Panc1 (cell line): ENCODE data around the gene KCNMA1. TPM values are rescaled to one million over a fixed set of nuclear protein-coding genes. Genes with fewer than 3 reads are reported as not detected.

ENCODE experiments used
- ATAC-seq: fragments of 200-7000 bp; cut with Tn5 transposase; 2 replicates; pipeline ENCODE4 v1.9.1; 2020; ENCODE audit warnings: mild to moderate bottlenecking, moderate library complexity
- BruUV-seq: library from RNA; stranded (reverse); fragments of 400-500 nt; replicated peaks from 2 replicates; lab custom pipeline; 2021; lab: Mats Ljungman, UMichigan
- CTCF ChIA-PET: fragments of 300-600 bp; sonication (Branson Sonifier 250); formaldehyde crosslinking; loops from one replicate; lab custom pipeline; 2022; ENCODE audit warnings: antibody characterized with exemption; lab: Charles Lee
- POLR2A ChIA-PET: fragments of 300-600 bp; sonication (Branson Sonifier 250); formaldehyde crosslinking; loops from one replicate; lab custom pipeline; 2022; ENCODE audit warnings: antibody characterized with exemption; lab: Charles Lee
- DNase-seq: peaks from one replicate; pipeline ENCODE4 v3.0.0-alpha.2; 2010; ENCODE audit warnings: low read depth, low spot score
- H3K27ac ChIP-seq: 2 replicates; pipeline ENCODE4 v1.5.1; 2011; ENCODE audit warnings: mild to moderate bottlenecking, low read length, inconsistent platforms
- H3K27me3 ChIP-seq: fragments of 200-500 bp; sonication (Bioruptor generic); 2 replicates; pipeline ENCODE4 v1.6.0; 2014; ENCODE audit warnings: low read length, inconsistent platforms; ENCODE audit not compliant: control insufficient read depth, insufficient read depth
- H3K36me3 ChIP-seq: fragments of 200-500 bp; sonication (Bioruptor generic); 2 replicates; pipeline ENCODE4 v1.5.1; 2014; ENCODE audit warnings: inconsistent platforms, mild to moderate bottlenecking, low read length, moderate library complexity; ENCODE audit not compliant: control insufficient read depth, insufficient read depth
- H3K4me1 ChIP-seq: 2 replicates; pipeline ENCODE4 v1.5.1; 2011; ENCODE audit warnings: inconsistent platforms, mild to moderate bottlenecking, low read length, moderate library complexity; ENCODE audit not compliant: control insufficient read depth, insufficient read depth
- H3K4me3 ChIP-seq, 2 experiments: 2 replicates each; pipeline ENCODE4 v1.5.1; 2011 to 2012; ENCODE audit warnings: low read depth in 2 of 2, low read length in 2 of 2, mild to moderate bottlenecking in 2 of 2, inconsistent platforms in 1 of 2, moderate library complexity in 1 of 2
- H3K9me3 ChIP-seq: fragments of 200-500 bp; sonication (Bioruptor generic); 2 replicates; pipeline ENCODE4 v1.5.1; 2014; ENCODE audit warnings: low read depth, mild to moderate bottlenecking, inconsistent platforms, low read length, moderate library complexity; ENCODE audit not compliant: control insufficient read depth, insufficient read depth
- POLR2AphosphoS5 ChIP-seq: IDR thresholded peaks from 2 replicates; pipeline ENCODE4 v1.6.1; 2012; ENCODE audit warnings: mild to moderate bottlenecking, low read depth, low read length, moderate library complexity
- SIN3A ChIP-seq: IDR thresholded peaks from 2 replicates; pipeline ENCODE4 v1.6.1; 2012; ENCODE audit warnings: low read depth, mild to moderate bottlenecking, low read length, moderate library complexity, borderline replicate concordance; ENCODE audit not compliant: insufficient read depth
- TCF7L2 ChIP-seq: IDR thresholded peaks from 2 replicates; pipeline ENCODE4 v1.6.1; 2011; ENCODE audit warnings: mild to moderate bottlenecking, low read depth, low read length, inconsistent platforms
- in situ Hi-C: cut with HindIII; loops from 2 replicates; pipeline ENCODE4 v1.10.0; 2016; ENCODE audit warnings: low sequenced_read_pairs, low pct_unique_long_range_greater_than_20kb
- intact Hi-C: fragments of 100-400 bp; cut with micrococcal nuclease; formaldehyde crosslinking; loops from one replicate; pipeline ENCODE4 v1.10.0; 2022; ENCODE audit not compliant: unreplicated experiment
- total RNA-seq: library from RNA; stranded (reverse); gene quantifications from one replicate; pipeline ENCODE4 v1.2.1, GENCODE V29; 2021; ENCODE audit not compliant: unreplicated experiment
- TF ChIP-seq, protein P1 (sequence below), 2 experiments: IDR thresholded peaks; 2 replicates each; pipeline ENCODE4 v1.6.1; 2011 to 2012; ENCODE audit warnings: low read depth in 2 of 2, control low read depth in 1 of 2, low read length in 1 of 2, mild to moderate bottlenecking in 1 of 2, moderate library complexity in 1 of 2; ENCODE audit not compliant: insufficient read depth in 1 of 2
- TF ChIP-seq, protein P2 (sequence below): fragments of 450-650 bp; IDR thresholded peaks from 2 replicates; pipeline ENCODE4 v1.5.1; 2017; ENCODE audit warnings: mild to moderate bottlenecking

Gene KCNMA1
- total RNA-seq, 1 experiment from 2014 or later, result 91.9 TPM

DNA sequence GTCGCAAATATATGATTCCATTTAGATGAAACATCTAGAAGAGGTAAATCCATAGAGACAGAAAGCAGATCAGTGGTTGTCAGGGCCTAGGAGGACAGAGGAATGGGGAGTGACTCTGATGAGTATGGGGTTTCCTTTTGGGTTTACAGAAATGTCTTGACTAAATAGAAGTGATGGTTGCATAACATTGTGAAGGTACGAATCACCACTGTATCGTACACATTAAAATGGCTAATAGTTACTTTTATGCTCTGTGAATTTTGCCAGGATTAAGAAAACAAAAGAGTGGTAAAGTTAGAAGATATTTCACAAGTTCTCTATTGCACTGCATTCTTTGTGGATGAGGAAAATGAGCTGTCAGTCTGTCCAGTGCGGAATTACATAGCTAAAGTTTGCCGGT is 407.4 kb downstream of the KCNMA1 start:
- TF ChIP-seq SIN3A, result no peak
- no peak overlapping the region for H3K4me3 ChIP-seq
- intact Hi-C loops, result no loop called here
- peak; percentile 61; the same call in 1 of the 2 replicates for ATAC-seq
- no TSS peak for BruUV-seq
- H3K9me3 ChIP-seq, result no peaks in the 10 kb centered on the region
- DNase-seq, result no peak
- no peaks in the 10 kb centered on the region for H3K27me3 ChIP-seq
- H3K27ac ChIP-seq, result no peak overlapping the region
- POLR2A ChIA-PET, result no interaction called here
- H3K36me3 ChIP-seq, result no peaks in the 10 kb centered on the region
- in situ Hi-C loops, result no loop called here
- 0 out of 2 replicates have a peak, but pooled peaks cover 5% of the 10 kb centered on the region for H3K4me1 ChIP-seq
- CTCF ChIA-PET, result no interaction called here

DNA sequence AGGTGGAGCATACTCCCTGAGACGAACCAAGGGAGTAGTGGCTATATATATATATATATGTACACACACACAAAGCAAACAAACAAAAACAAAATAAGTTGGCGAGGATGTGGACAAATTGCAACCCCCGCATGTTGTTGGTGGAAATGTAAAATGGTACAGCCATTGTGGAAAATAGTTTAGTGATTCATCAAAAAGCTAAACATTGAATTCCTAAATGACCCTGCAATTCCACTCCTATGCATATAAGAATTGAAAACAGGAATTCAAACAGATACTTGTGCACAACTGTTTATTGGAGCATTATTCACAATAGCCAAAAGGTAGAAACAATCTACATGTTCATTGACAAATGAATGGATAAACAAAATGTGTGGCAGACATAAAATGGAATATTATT is 407.9 kb downstream of the KCNMA1 start:
- ChIA-PET POLR2A (no interaction called here), CTCF (no interaction called here)
- DNase-seq (no peak), ATAC-seq (no peak)
- intact Hi-C loops (no loop called here), in situ Hi-C loops (no loop called here)
- H3K27ac ChIP-seq, result no peak overlapping the region
- TF ChIP-seq, protein P1, sequence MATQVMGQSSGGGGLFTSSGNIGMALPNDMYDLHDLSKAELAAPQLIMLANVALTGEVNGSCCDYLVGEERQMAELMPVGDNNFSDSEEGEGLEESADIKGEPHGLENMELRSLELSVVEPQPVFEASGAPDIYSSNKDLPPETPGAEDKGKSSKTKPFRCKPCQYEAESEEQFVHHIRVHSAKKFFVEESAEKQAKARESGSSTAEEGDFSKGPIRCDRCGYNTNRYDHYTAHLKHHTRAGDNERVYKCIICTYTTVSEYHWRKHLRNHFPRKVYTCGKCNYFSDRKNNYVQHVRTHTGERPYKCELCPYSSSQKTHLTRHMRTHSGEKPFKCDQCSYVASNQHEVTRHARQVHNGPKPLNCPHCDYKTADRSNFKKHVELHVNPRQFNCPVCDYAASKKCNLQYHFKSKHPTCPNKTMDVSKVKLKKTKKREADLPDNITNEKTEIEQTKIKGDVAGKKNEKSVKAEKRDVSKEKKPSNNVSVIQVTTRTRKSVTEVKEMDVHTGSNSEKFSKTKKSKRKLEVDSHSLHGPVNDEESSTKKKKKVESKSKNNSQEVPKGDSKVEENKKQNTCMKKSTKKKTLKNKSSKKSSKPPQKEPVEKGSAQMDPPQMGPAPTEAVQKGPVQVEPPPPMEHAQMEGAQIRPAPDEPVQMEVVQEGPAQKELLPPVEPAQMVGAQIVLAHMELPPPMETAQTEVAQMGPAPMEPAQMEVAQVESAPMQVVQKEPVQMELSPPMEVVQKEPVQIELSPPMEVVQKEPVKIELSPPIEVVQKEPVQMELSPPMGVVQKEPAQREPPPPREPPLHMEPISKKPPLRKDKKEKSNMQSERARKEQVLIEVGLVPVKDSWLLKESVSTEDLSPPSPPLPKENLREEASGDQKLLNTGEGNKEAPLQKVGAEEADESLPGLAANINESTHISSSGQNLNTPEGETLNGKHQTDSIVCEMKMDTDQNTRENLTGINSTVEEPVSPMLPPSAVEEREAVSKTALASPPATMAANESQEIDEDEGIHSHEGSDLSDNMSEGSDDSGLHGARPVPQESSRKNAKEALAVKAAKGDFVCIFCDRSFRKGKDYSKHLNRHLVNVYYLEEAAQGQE (IDR thresholded peaks at IDR 0.05; ENCODE audit: insufficient read depth in 1 of 2, low read depth in 2 of 2, low read length in 1 of 2), result no peak
- TF ChIP-seq SIN3A, result no peak
- TF ChIP-seq, protein P2, sequence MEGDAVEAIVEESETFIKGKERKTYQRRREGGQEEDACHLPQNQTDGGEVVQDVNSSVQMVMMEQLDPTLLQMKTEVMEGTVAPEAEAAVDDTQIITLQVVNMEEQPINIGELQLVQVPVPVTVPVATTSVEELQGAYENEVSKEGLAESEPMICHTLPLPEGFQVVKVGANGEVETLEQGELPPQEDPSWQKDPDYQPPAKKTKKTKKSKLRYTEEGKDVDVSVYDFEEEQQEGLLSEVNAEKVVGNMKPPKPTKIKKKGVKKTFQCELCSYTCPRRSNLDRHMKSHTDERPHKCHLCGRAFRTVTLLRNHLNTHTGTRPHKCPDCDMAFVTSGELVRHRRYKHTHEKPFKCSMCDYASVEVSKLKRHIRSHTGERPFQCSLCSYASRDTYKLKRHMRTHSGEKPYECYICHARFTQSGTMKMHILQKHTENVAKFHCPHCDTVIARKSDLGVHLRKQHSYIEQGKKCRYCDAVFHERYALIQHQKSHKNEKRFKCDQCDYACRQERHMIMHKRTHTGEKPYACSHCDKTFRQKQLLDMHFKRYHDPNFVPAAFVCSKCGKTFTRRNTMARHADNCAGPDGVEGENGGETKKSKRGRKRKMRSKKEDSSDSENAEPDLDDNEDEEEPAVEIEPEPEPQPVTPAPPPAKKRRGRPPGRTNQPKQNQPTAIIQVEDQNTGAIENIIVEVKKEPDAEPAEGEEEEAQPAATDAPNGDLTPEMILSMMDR, result no peak
- TF ChIP-seq POLR2AphosphoS5, result no peak
- no peak for TF ChIP-seq TCF7L2
- no TSS peak for BruUV-seq
- 0 out of 2 replicates have a peak, but pooled peaks cover 3% of the 10 kb centered on the region for H3K4me1 ChIP-seq
- H3K9me3 ChIP-seq, result no peaks in the 10 kb centered on the region
- no peaks in the 10 kb centered on the region for H3K27me3 ChIP-seq
- no peaks in the 10 kb centered on the region for H3K36me3 ChIP-seq
- H3K4me3 ChIP-seq, result no peak overlapping the region

DNA sequence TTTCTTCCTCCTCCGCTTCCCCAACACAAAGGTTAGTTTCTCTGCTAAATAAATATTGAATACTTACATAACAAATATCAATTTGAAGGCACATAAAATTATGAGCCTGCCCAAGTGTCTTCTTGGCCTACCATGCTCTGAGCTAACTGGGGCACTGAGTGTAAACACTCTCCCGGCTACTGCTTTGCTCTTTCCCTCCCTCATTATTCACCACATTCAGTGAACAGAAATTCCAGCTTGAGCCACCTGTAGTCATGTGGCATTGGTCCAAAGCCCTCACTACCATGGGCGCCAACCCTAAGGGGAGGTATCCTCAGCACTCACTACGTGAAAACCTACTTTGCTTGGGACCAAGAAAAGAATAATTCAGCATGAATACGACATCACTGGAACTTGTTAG is 409.0 kb downstream of the KCNMA1 start:
- Histone ChIP-seq H3K4me3 (no peak overlapping the region), H3K9me3 (no peaks in the 10 kb centered on the region), H3K4me1 (0 out of 2 replicates have a peak, but pooled peaks cover 2% of the 10 kb centered on the region), H3K36me3 (no peaks in the 10 kb centered on the region), H3K27ac (no peak overlapping the region), H3K27me3 (no peaks in the 10 kb centered on the region)
- intact Hi-C loops (no loop called here), in situ Hi-C loops (no loop called here)
- ATAC-seq (no peak), DNase-seq (no peak)
- POLR2A ChIA-PET, result no interaction called here
- BruUV-seq, result no TSS peak
- CTCF ChIA-PET, result no interaction called here
- TF ChIP-seq SIN3A, result no peak
- TF ChIP-seq POLR2AphosphoS5, result no peak
- no peak for TF ChIP-seq TCF7L2
- TF ChIP-seq, protein P1 (IDR thresholded peaks at IDR 0.05; ENCODE audit: insufficient read depth in 1 of 2, low read depth in 2 of 2, low read length in 1 of 2), result no peak
- TF ChIP-seq, protein P2, result no peak
